ENCODE measurements around the gene CHD3.

DNA sequence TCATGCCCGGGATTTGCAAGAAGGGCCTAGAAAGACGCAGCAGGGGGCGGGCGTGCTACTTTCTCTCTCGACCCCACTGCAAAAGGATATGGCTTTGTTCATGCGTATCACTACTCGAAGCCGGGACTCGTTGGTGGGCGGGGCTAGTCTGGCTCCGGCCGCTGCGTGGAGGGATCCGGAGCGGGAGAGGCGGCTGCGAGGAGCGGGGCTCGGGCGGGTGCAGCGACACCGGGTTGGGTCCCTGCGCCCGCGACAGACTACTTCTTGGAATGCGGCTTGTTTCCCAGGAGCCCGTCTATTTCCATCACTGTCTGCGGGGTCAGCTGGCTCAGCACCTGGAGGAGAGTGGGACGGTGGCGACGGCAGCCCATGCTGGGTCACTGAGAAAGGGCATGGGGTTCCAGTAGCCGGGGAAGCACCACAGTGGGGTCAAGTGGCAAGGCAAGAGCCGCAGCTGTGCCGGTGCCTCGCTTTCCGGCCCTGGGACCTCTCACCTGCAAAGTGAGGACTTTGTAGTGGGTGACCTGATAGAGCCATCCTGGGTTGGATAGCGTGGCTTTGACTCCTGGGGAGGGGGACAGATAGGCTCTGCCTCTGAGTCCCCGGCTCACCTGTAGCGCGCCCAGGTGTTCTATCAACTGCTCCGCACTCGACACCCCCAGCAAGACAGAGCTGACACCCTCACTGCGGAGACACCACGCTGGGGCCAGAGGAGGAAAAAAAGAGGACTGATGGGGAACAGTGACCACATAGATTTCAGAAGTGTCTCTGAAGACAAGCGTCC, 34.4 kb downstream of the CHD3 start:
- no peak for TF ChIP-seq CHD4 (IDR thresholded peaks at IDR 0.05; ENCODE audit: borderline replicate concordance)
- no peak for TF ChIP-seq MAFK (IDR thresholded peaks at IDR 0.05; ENCODE audit: partially characterized antibody)
- no peak for TF ChIP-seq KDM5A (IDR thresholded peaks at IDR 0.05)
- TF ChIP-seq, protein P1, sequence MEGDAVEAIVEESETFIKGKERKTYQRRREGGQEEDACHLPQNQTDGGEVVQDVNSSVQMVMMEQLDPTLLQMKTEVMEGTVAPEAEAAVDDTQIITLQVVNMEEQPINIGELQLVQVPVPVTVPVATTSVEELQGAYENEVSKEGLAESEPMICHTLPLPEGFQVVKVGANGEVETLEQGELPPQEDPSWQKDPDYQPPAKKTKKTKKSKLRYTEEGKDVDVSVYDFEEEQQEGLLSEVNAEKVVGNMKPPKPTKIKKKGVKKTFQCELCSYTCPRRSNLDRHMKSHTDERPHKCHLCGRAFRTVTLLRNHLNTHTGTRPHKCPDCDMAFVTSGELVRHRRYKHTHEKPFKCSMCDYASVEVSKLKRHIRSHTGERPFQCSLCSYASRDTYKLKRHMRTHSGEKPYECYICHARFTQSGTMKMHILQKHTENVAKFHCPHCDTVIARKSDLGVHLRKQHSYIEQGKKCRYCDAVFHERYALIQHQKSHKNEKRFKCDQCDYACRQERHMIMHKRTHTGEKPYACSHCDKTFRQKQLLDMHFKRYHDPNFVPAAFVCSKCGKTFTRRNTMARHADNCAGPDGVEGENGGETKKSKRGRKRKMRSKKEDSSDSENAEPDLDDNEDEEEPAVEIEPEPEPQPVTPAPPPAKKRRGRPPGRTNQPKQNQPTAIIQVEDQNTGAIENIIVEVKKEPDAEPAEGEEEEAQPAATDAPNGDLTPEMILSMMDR (IDR thresholded peaks at IDR 0.05): no peak
- no peak; the same call in 1 of the 2 replicates for TF ChIP-seq POLR2A (IDR thresholded peaks at IDR 0.05; ENCODE audit: low read length)
- no peak for TF ChIP-seq JUN (IDR thresholded peaks at IDR 0.05)
- TF ChIP-seq, protein P2, sequence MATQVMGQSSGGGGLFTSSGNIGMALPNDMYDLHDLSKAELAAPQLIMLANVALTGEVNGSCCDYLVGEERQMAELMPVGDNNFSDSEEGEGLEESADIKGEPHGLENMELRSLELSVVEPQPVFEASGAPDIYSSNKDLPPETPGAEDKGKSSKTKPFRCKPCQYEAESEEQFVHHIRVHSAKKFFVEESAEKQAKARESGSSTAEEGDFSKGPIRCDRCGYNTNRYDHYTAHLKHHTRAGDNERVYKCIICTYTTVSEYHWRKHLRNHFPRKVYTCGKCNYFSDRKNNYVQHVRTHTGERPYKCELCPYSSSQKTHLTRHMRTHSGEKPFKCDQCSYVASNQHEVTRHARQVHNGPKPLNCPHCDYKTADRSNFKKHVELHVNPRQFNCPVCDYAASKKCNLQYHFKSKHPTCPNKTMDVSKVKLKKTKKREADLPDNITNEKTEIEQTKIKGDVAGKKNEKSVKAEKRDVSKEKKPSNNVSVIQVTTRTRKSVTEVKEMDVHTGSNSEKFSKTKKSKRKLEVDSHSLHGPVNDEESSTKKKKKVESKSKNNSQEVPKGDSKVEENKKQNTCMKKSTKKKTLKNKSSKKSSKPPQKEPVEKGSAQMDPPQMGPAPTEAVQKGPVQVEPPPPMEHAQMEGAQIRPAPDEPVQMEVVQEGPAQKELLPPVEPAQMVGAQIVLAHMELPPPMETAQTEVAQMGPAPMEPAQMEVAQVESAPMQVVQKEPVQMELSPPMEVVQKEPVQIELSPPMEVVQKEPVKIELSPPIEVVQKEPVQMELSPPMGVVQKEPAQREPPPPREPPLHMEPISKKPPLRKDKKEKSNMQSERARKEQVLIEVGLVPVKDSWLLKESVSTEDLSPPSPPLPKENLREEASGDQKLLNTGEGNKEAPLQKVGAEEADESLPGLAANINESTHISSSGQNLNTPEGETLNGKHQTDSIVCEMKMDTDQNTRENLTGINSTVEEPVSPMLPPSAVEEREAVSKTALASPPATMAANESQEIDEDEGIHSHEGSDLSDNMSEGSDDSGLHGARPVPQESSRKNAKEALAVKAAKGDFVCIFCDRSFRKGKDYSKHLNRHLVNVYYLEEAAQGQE (IDR thresholded peaks at IDR 0.05): no peak
